WTC11 (cell line): ENCODE measurements around the gene PCBP3. TPM values are rescaled to one million over a fixed set of nuclear protein-coding genes. Genes with fewer than 3 reads are reported as not detected.
"Not testable (repeated sequence)": the region's sequence is repeated elsewhere in the genome, so short reads cannot be mapped to it uniquely, and the experiment has no call there.

Source experiments
- ATAC-seq: fragments of 200-7000 bp; cut with Tn5 transposase; 2 replicates; pipeline ENCODE4 v1.10.0; 2021; ENCODE audit warnings: mild to moderate bottlenecking, moderate library complexity
- CTCF ChIA-PET: fragments of 300-600 bp; sonication (Branson Sonifier 250); formaldehyde crosslinking; loops from one replicate; lab custom pipeline; 2021; ENCODE audit warnings: antibody characterized with exemption; lab: Charles Lee
- POLR2A ChIA-PET: fragments of 350-600 bp; sonication (Branson Sonifier 250); formaldehyde crosslinking; loops from one replicate; lab custom pipeline; 2021; ENCODE audit warnings: antibody characterized with exemption; lab: Charles Lee
- DNase-seq: peaks from one replicate; pipeline ENCODE4 v3.0.0; 2021; ENCODE audit warnings: low spot score
- H3K27ac Mint-ChIP-seq: 2 replicates; pipeline ENCODE4 v1.8.0; 2021; ENCODE audit warnings: mixed read lengths
- H3K27me3 Mint-ChIP-seq: 2 replicates; pipeline ENCODE4 v1.8.0; 2021; ENCODE audit warnings: low read depth, mild to moderate bottlenecking, moderate library complexity, mixed read lengths
- H3K36me3 Mint-ChIP-seq: 2 replicates; pipeline ENCODE4 v1.8.0; 2021; ENCODE audit warnings: mixed read lengths
- H3K4me1 Mint-ChIP-seq: 2 replicates; pipeline ENCODE4 v1.8.0; 2022; ENCODE audit warnings: mixed read lengths
- H3K4me3 Mint-ChIP-seq: 2 replicates; pipeline ENCODE4 v1.8.0; 2021; ENCODE audit warnings: mild to moderate bottlenecking, moderate library complexity, mixed read lengths
- H3K9me3 Mint-ChIP-seq: 2 replicates; pipeline ENCODE4 v1.8.0; 2021; ENCODE audit warnings: mixed read lengths
- CREB1 ChIP-seq: sonication (generic); formaldehyde crosslinking; IDR thresholded peaks from 2 replicates; pipeline ENCODE4 v1.8.0; 2023; ENCODE audit warnings: mild to moderate bottlenecking, missing genetic modification reagents
- FOXP1 ChIP-seq: sonication (generic); formaldehyde crosslinking; IDR thresholded peaks from 2 replicates; pipeline ENCODE4 v1.8.0; 2022; ENCODE audit warnings: missing genetic modification reagents, mild to moderate bottlenecking, moderate library complexity, borderline replicate concordance
- GTF2I ChIP-seq: fragments of 250-450 bp; sonication (Bioruptor Pico); conservative IDR thresholded peaks from 2 replicates; pipeline ENCODE4 v1.4.0; 2021; ENCODE audit warnings: mild to moderate bottlenecking
- HMGXB4 ChIP-seq: sonication (generic); formaldehyde crosslinking; IDR thresholded peaks from 2 replicates; pipeline ENCODE4 v1.8.1; 2023; ENCODE audit warnings: mild to moderate bottlenecking, moderate library complexity, missing genetic modification reagents
- IRF2 ChIP-seq: sonication (generic); formaldehyde crosslinking; IDR thresholded peaks from 2 replicates; pipeline ENCODE4 v1.8.0; 2022; ENCODE audit warnings: low read depth, missing genetic modification reagents, borderline replicate concordance
- MAX ChIP-seq: sonication (generic); formaldehyde crosslinking; IDR thresholded peaks from 2 replicates; pipeline ENCODE4 v1.8.0; 2022; ENCODE audit warnings: mild to moderate bottlenecking, missing genetic modification reagents
- MYBL2 ChIP-seq: sonication (generic); formaldehyde crosslinking; IDR thresholded peaks from 2 replicates; pipeline ENCODE4 v1.8.1; 2023; ENCODE audit warnings: mild to moderate bottlenecking, moderate library complexity, missing genetic modification reagents
- PRDM15 ChIP-seq: sonication (generic); formaldehyde crosslinking; IDR thresholded peaks from 2 replicates; pipeline ENCODE4 v1.8.0; 2022; ENCODE audit warnings: missing genetic modification reagents
- SMAD3 ChIP-seq: sonication (generic); formaldehyde crosslinking; IDR thresholded peaks from 2 replicates; pipeline ENCODE4 v1.8.0; 2022; ENCODE audit warnings: missing genetic modification reagents, mild to moderate bottlenecking, borderline replicate concordance
- SMAD4 ChIP-seq: sonication (generic); formaldehyde crosslinking; IDR thresholded peaks from 2 replicates; pipeline ENCODE4 v1.8.0; 2022; ENCODE audit warnings: mild to moderate bottlenecking, missing genetic modification reagents
- TP53 ChIP-seq: sonication (generic); formaldehyde crosslinking; IDR thresholded peaks from 2 replicates; pipeline ENCODE4 v1.8.1; 2023; ENCODE audit warnings: mild to moderate bottlenecking, missing genetic modification reagents
- ZNF232 ChIP-seq: sonication (generic); formaldehyde crosslinking; IDR thresholded peaks from 2 replicates; pipeline ENCODE4 v1.8.0; 2022; ENCODE audit warnings: mild to moderate bottlenecking, missing genetic modification reagents
- ZNF263 ChIP-seq: sonication (generic); formaldehyde crosslinking; IDR thresholded peaks from 2 replicates; pipeline ENCODE4 v1.8.1; 2022; ENCODE audit warnings: low read depth, mild to moderate bottlenecking, moderate library complexity, missing genetic modification reagents
- ZNF423 ChIP-seq: fragments of 250-450 bp; sonication (Bioruptor Pico); IDR thresholded peaks from 2 replicates; pipeline ENCODE4 v2.1.2; 2022; ENCODE audit warnings: mild to moderate bottlenecking, moderate library complexity
- ZNF512 ChIP-seq: sonication (generic); formaldehyde crosslinking; IDR thresholded peaks from 2 replicates; pipeline ENCODE4 v1.8.1; 2022; ENCODE audit warnings: missing genetic modification reagents, borderline replicate concordance
- total RNA-seq: library from RNA; stranded (reverse); gene quantifications from 3 replicates; pipeline ENCODE4 v1.2.3, GENCODE V29; 2021

PCBP3 gene
- total RNA-seq, 1 experiment from 2014 or later, result 8.5 TPM

- H3K9me3 Mint-ChIP-seq, result no peaks in the 10 kb centered on the region
- peaks cover 7% of the 10 kb centered on the region for H3K27me3 Mint-ChIP-seq
- no peaks in the 10 kb centered on the region for H3K36me3 Mint-ChIP-seq
- H3K27ac Mint-ChIP-seq, result no peak overlapping the region; the same call in 1 of the 2 replicates
- H3K4me3 Mint-ChIP-seq, result peak overlapping the region; percentile 78
- ChIA-PET CTCF (interaction anchor here (0.9 to 1.2 kb wide), 4 partner anchors 21 to 334 kb away, joined by 3 to 6 read pairs (median 3); no protein-coding TSS in a partner anchor), POLR2A (no interaction called here)
- H3K4me1 Mint-ChIP-seq, result peaks cover 27% of the 10 kb centered on the region
- TF ChIP-seq MAX (CRISPR knock-in tag), result 0 out of 2 replicates have a peak, but pooled peaks have one; percentile 10
- TF ChIP-seq FOXP1 (CRISPR knock-in tag), result 0 out of 2 replicates have a peak, but pooled peaks have one; percentile 38
- no peak for TF ChIP-seq IRF2 (CRISPR knock-in tag)
- 0 out of 2 replicates have a peak, but pooled peaks have one; percentile 29 for TF ChIP-seq MYBL2 (CRISPR knock-in tag)
- no peak for TF ChIP-seq ZNF512 (CRISPR knock-in tag)
- TF ChIP-seq, all 79 proteins: peak for 3
- ATAC-seq (peak; percentile 7), DNase-seq (peak; percentile 56)
These were observed 331.6 kb downstream of the PCBP3 start for GRCh38 chr21:45975020-45975666.

- H3K27ac Mint-ChIP-seq, result peak overlapping the region; percentile 84
- peaks cover 27% of the 10 kb centered on the region for H3K4me1 Mint-ChIP-seq
- CTCF ChIA-PET, result interaction anchor here (0.9 to 1.2 kb wide), 4 partner anchors 22 to 335 kb away, joined by 3 to 6 read pairs (median 3); no protein-coding TSS in a partner anchor
- peak overlapping the region; percentile 78 for H3K4me3 Mint-ChIP-seq
- DNase-seq, ATAC-seq, POLR2A ChIA-PET, H3K27me3 Mint-ChIP-seq, H3K36me3 Mint-ChIP-seq, H3K9me3 Mint-ChIP-seq: not testable (repeated sequence)
These were observed 332.3 kb downstream of the PCBP3 start for GRCh38 chr21:45975667-45976409.

GRCh38 chr21:45976701-45977311 lies 333.3 kb downstream of the PCBP3 start:
- Mint-ChIP-seq H3K4me3 (peak overlapping the region; percentile 78), H3K27me3 (peaks cover 7% of the 10 kb centered on the region), H3K9me3 (no peaks in the 10 kb centered on the region), H3K4me1 (peaks cover 27% of the 10 kb centered on the region), H3K27ac (no peak overlapping the region), H3K36me3 (no peaks in the 10 kb centered on the region)
- no peak for DNase-seq
- CTCF ChIA-PET, result no interaction called here
- POLR2A ChIA-PET, result no interaction called here
- TF ChIP-seq ZNF263 (CRISPR knock-in tag), result peak; percentile 40; the same call in 1 of the 2 replicates
- TF ChIP-seq CREB1 (CRISPR knock-in tag), result no peak
- no peak for ATAC-seq

GRCh38 chr21:45977396-45977795 lies 333.9 kb downstream of the PCBP3 start:
- POLR2A ChIA-PET, result no interaction called here
- peak; percentile 60 for DNase-seq
- Mint-ChIP-seq H3K27me3 (peaks cover 7% of the 10 kb centered on the region), H3K4me1 (peaks cover 27% of the 10 kb centered on the region), H3K9me3 (no peaks in the 10 kb centered on the region), H3K4me3 (peak overlapping the region; percentile 44), H3K27ac (no peak overlapping the region), H3K36me3 (no peaks in the 10 kb centered on the region)
- ATAC-seq, result no peak
- CTCF ChIA-PET, result no interaction called here
- TF ChIP-seq ZNF232 (CRISPR knock-in tag) (no peak), ZNF263 (CRISPR knock-in tag) (0 out of 2 replicates have a peak, but pooled peaks have one; percentile 6), ZNF423 (CRISPR knock-in tag) (peak; percentile 97), SMAD3 (CRISPR knock-in tag) (no peak)

- DNase-seq (no peak), ATAC-seq (no peak)
- H3K4me1 Mint-ChIP-seq, result peaks cover 27% of the 10 kb centered on the region
- H3K27ac Mint-ChIP-seq, result no peak overlapping the region
- no peaks in the 10 kb centered on the region for H3K9me3 Mint-ChIP-seq
- H3K36me3 Mint-ChIP-seq, result peaks cover under 1% of the 10 kb centered on the region; the same call in 1 of the 2 replicates
- POLR2A ChIA-PET, result no interaction called here
- H3K27me3 Mint-ChIP-seq, result peaks cover 7% of the 10 kb centered on the region
- CTCF ChIA-PET, result interaction anchor here (0.6 to 1.3 kb wide), 2 partner anchors 9 to 423 kb away, joined by 4 to 5 read pairs; no protein-coding TSS in a partner anchor
- no peak overlapping the region for H3K4me3 Mint-ChIP-seq
- TF ChIP-seq SMAD4 (CRISPR knock-in tag) (no peak), PRDM15 (CRISPR knock-in tag) (no peak), GTF2I (CRISPR knock-in tag) (no peak), TP53 (no peak), HMGXB4 (CRISPR knock-in tag) (no peak)
These were observed 335.7 kb downstream of the PCBP3 start for GRCh38 chr21:45979141-45979631.
